HG02759 (cell line): ENCODE data around the gene RAB44.

Source experiments
- ATAC-seq: cut with Tn5 transposase; IDR thresholded peaks from one replicate; pipeline ENCODE4 v1.9.1; 2021; ENCODE audit warnings: mild to moderate bottlenecking, moderate library complexity; ENCODE audit not compliant: unreplicated experiment

Gene RAB44

GRCh38 chr6:36727505-36728021, 29.9 kb downstream of the RAB44 start:
- ATAC-seq = no peak

GRCh38 chr6:36728289-36729160, 30.9 kb downstream of the RAB44 start:
- no peak for ATAC-seq

- no peak for ATAC-seq
These were observed 31.5 kb downstream of the RAB44 start for GRCh38 chr6:36729161-36729524.

- ATAC-seq = no peak
These were observed 33.1 kb downstream of the RAB44 start for GRCh38 chr6:36730424-36731380.

- no peak for ATAC-seq
These were observed 34.1 kb downstream of the RAB44 start for GRCh38 chr6:36731622-36732310.

- no peak for ATAC-seq
These were observed 35.7 kb downstream of the RAB44 start for GRCh38 chr6:36733300-36733699.

GRCh38 chr6:36734486-36735060, 36.9 kb downstream of the RAB44 start:
- ATAC-seq = no peak

GRCh38 chr6:36735110-36736071, 37.8 kb downstream of the RAB44 start:
- peak; percentile 52 for ATAC-seq

- ATAC-seq = no peak
These were observed 39.6 kb downstream of the RAB44 start for GRCh38 chr6:36737043-36737785.

GRCh38 chr6:36738108-36738507, 40.5 kb downstream of the RAB44 start:
- ATAC-seq = no peak

GRCh38 chr6:36739947-36740817, 42.6 kb downstream of the RAB44 start:
- ATAC-seq = no peak

- ATAC-seq = no peak
These were observed 43.2 kb downstream of the RAB44 start for GRCh38 chr6:36740818-36741179.

- no peak for ATAC-seq
These were observed 44.5 kb downstream of the RAB44 start for GRCh38 chr6:36742146-36742545.

- no peak for ATAC-seq
These were observed 45.4 kb downstream of the RAB44 start for GRCh38 chr6:36743032-36743431.

- no peak for ATAC-seq
These were observed 46.1 kb downstream of the RAB44 start for GRCh38 chr6:36743538-36744303.

- ATAC-seq = no peak
These were observed 46.7 kb downstream of the RAB44 start for GRCh38 chr6:36744304-36744673.

GRCh38 chr6:36745283-36745682, 47.7 kb downstream of the RAB44 start:
- ATAC-seq = no peak
